Activated T-cell treated with anti-CD3 and anti-CD28 coated beads, Interleukin-2, amount 50 U/mL, for 1 hour (primary cell): Measurements from ENCODE around the gene SERPINB6.
A peak's percentile ranks its signal among the peaks of the same experiment; 100 is the strongest.
"Not testable (repeated sequence)": the region's sequence is repeated elsewhere in the genome, so short reads cannot be mapped to it uniquely, and the experiment has no call there.

Experiments used
- DNase-seq: peaks from one replicate; pipeline ENCODE4 v3.0.0-alpha.2; 2020

Gene SERPINB6

DNA sequence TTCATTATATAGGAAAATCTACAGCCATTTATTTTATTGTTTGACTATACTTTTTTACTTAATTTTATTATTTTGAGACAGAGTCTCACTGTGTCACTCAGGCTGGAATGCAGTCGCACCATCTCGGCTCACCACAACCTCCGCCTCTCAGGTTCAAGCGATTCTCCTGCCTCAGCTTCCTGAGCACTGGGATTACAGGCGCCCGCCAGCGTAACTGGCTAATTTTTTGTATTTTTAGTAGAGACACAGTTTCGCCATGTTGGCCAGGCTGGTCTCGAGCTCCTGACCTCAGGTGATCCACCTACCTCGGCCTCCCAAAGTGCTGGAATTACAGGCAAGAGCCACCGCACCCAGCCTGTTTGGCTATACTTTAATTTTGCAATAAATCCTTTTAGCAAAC lies 38.5 kb downstream of the SERPINB6 start:
- not testable (repeated sequence) for DNase-seq

DNA sequence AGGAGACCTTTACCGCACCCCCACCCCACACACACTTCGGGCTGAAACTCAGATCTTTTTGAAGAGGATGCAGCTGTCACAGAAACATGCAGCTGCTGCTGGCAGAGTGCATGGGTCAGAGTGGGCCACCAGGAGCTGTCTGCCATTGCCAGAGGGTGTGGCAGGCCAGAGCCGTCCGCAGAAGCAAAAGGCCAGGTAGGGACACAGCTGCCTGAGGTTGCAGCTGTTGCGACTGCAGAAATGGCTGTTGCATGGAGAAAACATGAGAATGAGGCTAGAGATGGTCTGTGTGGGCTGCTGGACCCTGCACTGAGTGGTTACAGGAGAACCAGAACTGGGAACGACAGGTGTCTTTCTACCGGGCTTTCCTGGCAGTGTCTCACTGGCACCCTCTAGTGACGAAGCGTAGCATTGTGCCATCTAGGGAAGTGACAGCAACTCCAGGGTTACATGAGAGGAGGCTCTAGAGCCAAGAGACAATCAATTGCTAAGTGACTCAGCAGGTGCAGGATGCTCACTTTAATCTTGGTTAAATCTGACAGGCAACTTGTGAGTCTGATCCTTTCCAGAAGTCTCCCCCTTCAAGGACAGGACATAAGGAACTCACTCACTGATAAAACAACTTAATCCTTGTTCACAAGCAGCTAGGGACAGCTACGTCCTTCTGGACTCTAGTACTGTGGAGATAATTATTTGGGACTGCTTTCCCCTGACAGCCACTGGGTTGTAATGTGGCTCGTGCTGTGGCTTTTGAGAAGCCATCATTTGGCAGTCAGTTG lies 39.2 kb downstream of the SERPINB6 start:
- peak; percentile 85 for DNase-seq

DNA sequence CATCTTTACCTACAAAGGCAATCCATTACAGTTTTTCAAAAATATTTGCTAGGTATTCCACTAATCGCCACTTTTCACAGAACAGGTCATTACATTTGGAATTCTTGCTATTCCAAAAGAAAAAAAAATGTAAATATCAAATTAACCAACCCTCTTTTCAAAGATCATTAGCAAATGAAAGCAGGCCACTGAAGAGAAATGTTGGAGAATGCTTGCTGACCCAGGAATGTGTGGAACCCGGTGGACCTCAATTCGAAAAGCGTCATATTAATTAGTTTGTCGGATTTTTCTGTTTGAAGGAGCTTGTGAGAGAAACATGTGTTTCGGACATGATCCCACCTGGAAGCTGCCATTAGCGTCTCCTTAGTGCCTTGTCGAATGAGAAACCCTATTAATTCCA lies 40.3 kb downstream of the SERPINB6 start:
- no peak for DNase-seq

DNA sequence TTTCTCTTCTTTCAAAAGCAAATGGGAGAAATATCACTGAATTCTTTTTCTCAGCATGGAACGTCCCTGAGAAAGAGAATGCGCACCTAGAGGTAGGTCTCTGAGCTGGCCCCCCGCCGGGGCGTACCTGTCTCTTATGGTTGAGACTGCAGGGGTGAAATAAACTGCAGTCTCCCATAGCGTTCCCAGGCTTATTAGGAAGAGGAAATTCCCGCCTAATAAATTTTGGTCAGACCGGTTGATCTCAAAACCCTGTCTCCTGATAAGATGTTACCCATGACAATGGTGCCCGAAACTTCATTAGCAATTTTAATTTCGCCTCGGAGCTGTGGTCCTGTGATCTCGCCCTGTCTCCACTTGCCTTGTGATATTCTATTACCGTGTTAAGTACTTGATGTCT lies 43.4 kb downstream of the SERPINB6 start:
- DNase-seq, result not testable (repeated sequence)

DNA sequence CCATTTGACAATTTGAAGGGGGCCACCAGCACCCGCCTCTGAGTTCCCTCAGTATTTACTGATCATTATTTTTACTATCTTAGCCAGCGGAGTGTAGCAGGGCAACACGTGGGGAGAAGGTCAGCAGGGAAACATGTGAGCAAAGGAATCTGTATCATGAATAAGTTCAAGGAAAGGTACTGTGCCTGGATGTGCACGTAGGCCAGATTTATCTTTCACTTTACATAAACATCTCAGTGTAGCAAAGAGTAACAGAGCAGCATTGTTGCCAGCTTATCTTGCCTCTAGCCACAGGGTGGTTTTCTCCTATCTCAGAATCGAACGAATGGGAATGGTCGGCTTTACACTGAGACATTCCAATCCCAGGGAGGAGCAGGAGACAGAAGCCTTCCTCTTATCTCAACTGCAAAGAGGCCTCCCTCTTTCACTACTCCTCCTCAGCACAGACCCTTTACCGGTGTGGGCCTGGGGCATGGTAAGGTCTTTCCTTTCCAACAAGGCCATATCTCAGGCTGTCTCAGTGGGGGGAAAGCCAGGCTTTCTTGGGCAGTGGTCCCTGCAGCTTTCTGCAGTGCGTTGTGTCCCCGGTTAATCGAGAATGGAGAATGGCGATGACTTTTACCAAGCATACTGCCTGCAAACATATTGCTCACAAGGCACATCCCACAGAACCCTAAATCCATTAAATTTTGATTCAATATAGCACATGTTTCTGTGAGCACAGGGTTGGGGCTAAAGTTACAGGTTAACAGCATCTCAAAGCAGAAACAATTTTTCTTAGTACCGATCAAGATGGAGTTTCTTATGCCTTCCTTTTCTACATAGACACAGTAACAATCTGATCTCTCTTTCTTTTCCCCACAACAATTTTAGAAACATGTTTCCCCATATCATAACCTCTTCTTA lies 45.3 kb downstream of the SERPINB6 start:
- DNase-seq, result not testable (repeated sequence)

DNA sequence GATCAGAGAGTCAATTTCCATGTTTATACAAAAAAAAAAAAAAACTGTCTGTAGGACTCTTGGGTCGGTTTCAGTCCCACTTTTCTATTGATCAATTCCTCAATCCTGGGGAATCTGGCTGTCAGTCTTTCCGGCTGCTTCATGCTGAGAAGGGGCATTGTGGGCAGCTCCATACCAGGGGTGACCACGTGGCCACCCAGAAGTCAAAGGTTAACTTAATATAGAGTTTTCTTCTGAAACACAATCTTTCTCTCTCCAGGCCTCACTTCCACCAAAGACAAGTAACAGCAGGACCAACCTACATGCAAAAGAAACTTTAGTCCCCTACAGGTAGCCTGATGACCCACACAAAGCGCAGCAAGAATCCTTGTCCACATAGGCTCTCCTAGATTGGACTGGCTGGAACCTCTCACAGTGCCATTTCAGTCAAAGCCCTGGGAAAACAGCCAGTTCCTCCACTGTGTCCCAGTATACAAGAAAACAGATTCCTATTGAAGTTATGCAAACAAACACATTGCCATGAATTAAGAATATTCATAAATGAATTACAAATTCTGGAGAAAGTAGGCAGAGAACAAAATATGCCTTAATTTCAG lies 49.7 kb downstream of the SERPINB6 start:
- DNase-seq, result peak; percentile 2

DNA sequence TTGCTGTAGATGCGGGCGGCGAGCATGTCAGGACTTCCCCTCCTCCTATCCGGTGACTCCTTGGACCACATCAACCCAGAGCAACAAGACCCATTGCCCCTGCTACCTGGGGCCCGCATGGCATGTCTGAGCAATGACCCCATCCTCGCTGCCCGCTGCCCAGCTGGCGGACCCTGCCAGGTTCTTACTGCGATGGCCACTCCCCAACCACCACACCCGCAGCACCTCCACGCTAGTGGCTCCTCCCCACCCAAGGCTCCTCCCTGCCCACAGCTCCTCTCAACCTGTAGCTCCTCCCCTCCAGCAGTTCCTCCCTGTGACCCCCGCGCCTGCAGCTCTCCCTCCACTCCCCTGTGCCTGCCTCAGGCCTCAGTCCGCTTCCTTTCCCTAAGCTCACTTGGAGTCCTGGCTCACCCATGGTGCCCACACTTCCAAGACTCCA lies 50.7 kb downstream of the SERPINB6 start:
- DNase-seq, result no peak

DNA sequence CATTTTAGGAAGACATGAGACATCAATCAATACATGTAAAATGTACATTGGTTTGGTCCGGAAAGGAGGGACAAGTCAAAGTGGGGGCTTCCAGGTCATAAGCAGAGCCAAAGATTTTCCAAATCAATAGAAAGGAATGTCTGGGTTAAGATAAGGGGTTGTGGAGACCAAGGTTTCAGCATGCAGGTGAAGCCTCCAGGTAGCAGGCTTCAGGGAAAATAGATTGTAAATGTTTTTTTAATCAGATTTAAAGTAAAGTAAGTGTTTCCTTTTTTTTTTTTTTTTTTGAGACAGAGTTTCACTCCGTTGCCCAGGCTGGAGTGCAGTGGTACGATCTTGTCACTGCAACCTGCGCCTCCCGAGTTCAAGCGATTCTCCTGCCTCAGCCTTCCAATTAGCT lies 51.5 kb downstream of the SERPINB6 start:
- DNase-seq, result no peak

DNA sequence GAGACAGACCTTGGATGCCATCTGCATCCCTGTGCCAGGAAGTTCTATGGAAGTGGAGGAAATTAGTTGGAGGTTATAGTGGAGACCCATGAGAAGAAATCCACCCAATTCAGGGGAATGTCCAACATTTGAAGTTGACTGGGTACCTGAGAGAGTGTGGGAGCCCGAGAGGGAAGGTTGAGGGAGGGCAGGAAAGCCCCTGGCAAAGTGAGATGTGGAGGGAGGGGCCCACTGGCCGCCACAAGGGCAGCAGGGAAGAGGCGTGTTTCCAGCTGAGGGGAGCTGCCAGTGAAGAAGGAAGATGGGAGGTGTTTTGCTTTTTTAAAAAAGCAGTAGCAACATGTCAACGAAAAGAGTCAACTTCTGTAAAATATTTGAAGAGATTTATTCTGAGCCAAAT lies 52.0 kb downstream of the SERPINB6 start:
- DNase-seq, result no peak

DNA sequence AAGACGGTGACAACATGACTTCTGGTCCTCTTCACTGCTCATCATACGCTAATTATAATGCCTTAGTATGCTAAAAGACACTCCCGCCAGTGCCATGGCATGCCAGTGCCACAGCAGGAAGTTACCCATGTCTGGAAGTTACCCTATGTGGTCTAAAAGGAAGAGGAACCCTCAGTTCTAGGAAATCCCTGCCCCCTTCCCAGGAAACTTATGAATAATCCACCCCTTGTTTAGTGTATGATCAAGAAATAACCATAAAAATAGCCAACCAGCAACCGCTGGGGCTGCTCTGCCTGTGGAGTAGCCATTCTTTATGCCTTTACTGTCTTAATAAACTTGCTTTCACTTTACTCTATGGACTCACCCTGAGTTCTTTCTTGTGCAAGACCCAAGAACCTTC lies 52.4 kb downstream of the SERPINB6 start:
- no peak for DNase-seq

DNA sequence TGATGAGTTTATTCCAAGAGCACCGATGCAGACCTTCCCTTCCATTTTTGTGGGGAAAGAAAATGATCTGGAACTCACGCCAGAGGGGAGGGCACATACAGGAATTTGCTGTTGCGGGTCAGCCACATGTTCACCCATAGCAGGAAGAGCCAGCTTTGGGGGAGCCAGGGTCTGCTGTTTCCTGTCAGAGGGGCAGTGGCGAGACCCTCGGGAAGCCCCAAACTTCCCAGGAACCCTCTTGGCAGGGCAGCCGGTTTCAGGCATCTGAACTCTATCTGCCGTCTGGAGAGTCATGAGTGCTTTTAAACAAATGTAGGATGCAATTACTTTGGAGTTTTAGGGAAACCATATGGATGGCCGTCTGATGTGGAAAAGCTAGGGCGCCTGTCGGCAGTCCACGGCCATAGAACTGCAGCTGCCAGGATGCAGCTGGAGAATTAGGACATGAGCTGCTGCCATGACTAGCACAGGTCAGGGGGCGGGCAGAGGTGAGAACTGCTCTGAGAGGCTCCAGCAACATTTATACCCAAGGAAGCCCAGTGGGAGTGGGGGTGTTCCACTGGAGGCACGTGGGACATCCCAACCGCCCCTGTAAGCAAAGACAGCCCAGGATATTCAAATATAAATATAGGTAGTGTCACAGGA lies 53.4 kb downstream of the SERPINB6 start:
- no peak for DNase-seq

DNA sequence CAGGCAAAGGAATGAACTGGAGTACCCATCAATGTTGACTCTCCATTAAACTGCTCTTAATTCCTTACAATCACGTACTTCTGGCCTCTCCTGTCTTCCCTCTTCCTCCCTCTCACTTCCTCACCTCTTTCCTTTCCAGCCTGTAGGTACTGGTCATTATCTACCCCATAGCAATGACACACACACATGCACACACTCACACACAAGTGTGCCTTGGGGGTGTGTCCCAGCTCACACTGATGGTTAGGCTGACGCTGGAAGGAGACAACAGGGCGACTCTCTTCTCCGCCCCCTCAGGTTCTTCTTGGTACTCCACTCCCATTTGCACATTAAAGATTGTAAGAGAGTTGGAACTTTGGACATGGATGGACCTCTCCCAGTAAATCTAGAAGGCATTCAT lies 54.3 kb downstream of the SERPINB6 start:
- DNase-seq, result no peak

DNA sequence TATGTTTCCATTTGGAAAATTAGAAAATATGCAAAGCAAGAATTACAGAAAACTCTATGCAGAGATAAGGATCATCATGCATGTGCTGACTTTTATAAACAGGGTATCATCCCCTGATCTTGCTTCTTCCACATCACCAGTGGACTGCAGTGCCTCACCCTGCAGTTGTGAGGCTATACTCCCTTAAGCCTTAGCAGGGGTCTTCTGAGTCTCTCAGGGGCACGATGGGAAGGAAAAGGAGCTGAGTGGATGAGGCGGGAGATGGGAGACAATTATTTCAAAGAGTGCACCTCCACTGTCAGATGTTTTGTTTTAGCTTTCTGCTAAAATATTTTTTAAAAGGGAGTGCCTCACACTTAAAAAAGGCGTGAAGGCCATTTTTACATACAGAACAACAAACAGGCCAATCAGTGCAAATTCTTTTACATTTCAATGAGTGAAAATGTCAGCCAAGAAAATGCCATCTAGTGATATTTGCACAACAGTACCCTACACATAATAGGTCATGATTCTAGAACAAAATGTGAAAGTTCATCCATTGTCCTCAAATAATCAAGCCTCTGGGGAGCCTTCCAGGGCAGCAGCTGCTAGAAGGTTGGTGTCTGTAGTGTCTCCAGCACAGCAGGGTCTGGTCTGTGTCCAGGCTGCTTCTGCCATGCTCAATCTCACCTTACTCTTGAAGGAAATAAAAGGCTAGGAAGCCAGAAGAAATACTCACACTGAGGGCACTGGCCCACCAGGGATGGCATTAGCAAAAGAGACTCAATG lies 55.0 kb downstream of the SERPINB6 start:
- no peak for DNase-seq

DNA sequence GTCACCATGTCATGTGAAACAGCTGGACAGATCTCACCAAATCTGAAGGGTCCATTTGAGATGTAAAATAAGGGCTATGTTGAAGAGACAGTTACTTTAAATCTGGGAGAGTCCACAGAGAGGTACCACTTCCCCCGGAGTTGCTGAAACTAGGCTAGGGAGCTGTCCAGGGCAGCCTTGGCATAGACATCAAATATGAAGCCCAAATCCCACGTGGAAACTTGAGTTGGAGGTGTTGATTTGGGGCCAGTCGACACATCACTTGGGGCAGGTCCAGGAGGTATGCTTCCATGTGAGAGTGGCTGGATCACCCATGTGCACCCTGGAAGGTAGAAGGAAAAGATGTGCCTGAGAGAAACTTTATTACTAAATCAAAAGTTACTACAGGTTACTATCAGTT lies 56.2 kb downstream of the SERPINB6 start:
- no peak for DNase-seq

DNA sequence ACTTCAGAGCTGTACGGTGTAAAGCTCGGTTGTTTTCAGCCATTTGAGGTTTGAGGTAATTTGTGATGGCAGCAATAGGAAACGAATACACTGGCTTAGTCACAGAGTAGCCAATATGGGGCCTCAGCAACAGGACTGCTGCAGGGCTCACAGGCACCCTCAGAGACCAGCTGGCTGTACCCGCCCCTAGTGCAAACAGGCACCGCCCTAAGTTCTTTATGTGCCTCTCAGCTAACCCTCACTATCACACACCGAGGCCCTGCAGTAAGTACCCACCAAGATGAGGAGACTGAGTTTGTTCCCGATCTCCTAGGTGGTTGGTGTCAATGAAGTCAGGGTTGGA lies 57.1 kb downstream of the SERPINB6 start:
- DNase-seq, result no peak

DNA sequence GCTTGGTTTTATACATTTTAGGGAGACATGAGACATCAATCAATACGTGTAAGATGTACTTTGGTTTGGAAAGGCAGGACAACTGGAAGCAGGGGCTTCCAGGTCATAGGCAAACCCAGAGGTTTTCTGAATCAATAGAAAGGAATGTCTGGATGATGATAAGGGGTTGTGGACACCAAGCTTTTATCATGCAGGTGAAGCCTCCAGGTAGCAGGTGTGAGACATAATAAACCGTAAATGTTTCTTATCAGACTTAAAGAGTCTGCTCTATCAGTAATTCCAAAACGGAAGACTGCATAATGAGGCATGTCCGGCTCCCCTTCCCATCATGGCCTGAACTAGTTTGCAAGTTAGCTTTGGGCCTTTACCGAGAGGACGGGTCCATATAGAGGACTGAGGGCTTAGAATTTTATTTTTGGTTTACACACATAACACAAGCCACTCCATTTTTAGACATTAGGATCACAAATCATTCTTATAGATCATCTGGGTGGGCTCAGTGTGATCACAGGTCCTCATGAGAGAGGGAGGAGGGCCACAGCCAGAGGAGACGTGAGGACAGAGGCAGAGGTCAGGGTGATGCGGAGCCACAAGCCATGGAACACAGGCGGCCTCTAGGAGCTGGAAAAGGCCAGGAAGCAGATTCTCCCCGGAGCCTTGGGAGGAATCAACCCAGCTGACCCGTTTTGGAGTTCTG lies 57.6 kb downstream of the SERPINB6 start:
- no peak for DNase-seq

DNA sequence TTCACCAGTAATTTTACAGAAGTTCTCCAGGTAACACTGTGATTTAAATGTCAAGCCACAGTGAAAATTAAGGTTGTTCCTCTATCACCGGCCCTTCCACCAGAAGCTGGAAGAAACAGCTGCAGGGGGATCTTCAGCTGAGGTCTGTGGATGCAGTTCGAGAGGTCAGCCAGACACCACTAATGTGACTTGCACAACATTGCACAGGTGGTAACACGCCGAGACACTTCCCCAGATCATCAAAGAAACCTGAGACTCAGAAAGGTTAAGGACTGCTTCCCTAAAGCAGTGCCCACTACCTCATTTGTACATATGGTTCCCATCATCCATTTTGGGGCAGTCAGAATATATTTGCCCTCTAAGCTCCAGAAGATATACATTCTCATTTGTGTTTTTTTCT lies 60.2 kb downstream of the SERPINB6 start:
- DNase-seq, result no peak

DNA sequence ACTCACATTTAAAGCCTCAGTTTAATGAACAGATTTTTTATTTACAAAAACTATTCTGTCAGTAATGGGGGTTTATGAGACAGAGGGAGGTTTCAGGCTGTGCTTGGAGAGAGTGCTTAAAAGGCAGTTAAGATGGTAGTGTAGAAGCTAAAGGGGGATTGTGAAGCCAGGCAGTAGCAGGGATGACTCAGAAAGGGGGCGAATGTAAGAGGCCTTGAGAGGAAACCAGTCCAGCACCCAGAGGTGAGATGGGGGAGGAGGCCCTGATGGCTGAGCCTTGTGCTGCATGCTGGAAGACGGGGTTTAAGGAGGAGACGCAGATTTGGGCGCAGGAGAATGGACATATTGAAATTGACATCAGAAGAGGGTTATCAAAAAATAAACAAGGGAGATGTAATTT lies 61.6 kb downstream of the SERPINB6 start:
- no peak for DNase-seq

DNA sequence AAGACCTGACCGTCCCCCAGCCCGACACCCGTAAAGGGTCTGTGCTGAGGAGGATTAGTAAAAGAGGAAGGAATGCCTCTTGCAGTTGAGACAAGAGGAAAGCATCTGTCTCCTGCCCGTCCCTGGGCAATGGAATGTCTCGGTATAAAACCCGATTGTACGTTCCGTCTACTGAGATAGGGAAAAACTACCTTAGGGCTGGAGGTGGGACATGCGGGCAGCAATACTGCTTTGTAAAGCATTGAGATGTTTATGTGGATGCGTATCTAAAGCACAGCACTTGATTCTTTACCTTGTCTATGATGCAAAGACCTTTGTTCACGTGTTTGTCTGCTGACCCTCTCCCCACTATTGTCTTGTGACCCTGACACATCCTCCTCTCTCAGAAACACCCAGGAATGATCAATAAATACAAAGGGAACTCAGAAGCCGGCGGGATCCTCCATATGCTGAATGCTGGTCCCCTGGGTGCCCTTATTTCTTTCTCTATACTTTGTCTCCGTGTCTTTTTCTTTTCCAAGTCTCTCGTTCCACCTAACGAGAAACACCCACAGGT lies 62.2 kb downstream of the SERPINB6 start:
- DNase-seq, result not testable (repeated sequence)

DNA sequence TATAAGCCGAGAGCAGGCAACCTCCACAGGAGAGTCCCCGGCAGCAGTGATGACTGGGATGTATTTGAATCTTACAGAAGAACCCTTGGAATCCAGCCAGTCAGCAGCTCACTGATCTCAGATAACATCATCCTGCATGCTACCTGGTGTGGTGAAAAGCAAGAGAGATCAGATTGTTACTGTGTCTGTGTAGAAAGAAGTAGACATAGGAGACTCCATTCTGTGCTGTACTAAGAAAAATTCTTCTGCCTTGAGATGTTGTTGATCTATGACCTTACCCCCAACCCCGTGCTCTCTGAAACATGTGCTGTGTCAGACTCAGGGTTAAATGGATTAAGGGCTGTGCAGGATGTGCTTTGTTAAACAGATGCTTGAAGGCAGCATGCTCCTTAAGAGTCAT lies 62.9 kb downstream of the SERPINB6 start:
- not testable (repeated sequence) for DNase-seq

DNA sequence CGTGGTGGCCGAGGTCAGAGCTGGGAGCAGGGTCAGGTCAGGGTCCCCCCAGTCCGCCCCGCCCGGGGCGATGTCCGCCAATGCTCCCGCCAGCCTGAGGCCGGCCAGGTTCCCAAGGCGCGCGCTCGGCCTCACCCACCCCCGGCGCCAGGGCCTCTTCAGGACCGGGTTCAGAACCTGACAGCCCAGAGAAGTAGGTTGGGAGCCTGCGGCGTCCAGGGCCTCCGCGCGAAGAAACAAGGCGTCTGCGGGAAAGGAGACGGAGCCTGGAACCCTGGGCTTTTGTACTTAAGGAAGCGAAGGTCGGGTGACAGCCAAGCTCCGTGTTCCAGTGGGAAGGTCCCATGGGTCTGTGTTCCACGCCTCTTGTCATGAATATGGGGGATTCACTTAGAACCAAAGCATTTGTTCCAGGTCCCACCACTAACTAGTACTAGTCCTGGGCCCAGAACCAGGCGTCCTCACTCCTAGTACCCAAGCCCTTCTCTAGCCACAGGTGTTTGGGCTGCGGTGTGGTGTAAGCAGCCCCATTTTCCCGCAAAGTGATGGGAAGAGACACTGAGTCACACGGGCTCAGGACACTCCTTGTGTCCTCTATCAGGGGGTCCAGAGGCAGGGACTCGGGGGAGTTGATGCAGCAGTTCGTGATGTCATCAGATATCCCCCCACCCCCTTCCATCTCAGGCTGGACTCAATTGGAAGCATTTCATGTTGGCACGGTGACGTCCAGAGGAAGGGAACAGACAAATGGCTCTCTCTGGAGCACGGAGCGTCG lies 67.8 kb downstream of the SERPINB6 start:
- DNase-seq, result not testable (repeated sequence)
